ENCODE results near the gene KLHDC1. TPM values are rescaled to one million over a fixed set of nuclear protein-coding genes. Genes with fewer than 3 reads are reported as not detected.

KLHDC1 gene
- total and polyA plus RNA-seq, 9 of the 15 experiments (the other 6 are each of a cell fraction or from before 2014, with no cell fraction given) = 0.08 to 0.41 (median 0.18) TPM

- peak; percentile 71; the same call in 1 of the 2 replicates for TF ChIP-seq MGA (IDR thresholded peaks at IDR 0.05)
- TF ChIP-seq NCOA2 (IDR thresholded peaks at IDR 0.05; ENCODE audit: partially characterized antibody in 2 of 2) = no peak
- TF ChIP-seq FOXK2 (conservative IDR thresholded peaks at IDR 0.05 in 1 of 2, IDR thresholded peaks at IDR 0.05 in 1 of 2; ENCODE audit: low read depth in 2 of 2) = no peak
- TF ChIP-seq ZNF717 (CRISPR knock-in tag; IDR thresholded peaks at IDR 0.05) = no peak
- no peak for TF ChIP-seq ZNF212 (CRISPR knock-in tag; IDR thresholded peaks at IDR 0.05)
- no peak for TF ChIP-seq YBX1 (IDR thresholded peaks at IDR 0.05)
- TF ChIP-seq YY1 (IDR thresholded peaks at IDR 0.05; ENCODE audit: borderline replicate concordance in 1 of 3, control insufficient read depth in 1 of 3, extremely low read depth in 1 of 3, insufficient read depth in 3 of 3, insufficient read length in 1 of 3, insufficient replicate concordance in 2 of 3, low read depth in 1 of 3, low read length in 2 of 3) = peak in 2 of 3 experiments; percentile 64 to 76
- peak; percentile 10 for TF ChIP-seq DACH1 (IDR thresholded peaks at IDR 0.05; ENCODE audit: partially characterized antibody)
- TF ChIP-seq HDAC2 (IDR thresholded peaks at IDR 0.05) = no peak
- no peak for TF ChIP-seq NFE2L1 (tag; IDR thresholded peaks at IDR 0.05; ENCODE audit: borderline replicate concordance, low read depth)
- no peak for TF ChIP-seq ZNF3 (CRISPR knock-in tag; IDR thresholded peaks at IDR 0.05)
- no peak for TF ChIP-seq KHSRP (IDR thresholded peaks at IDR 0.05)
- no peak for TF ChIP-seq FOXP4 (CRISPR knock-in tag; IDR thresholded peaks at IDR 0.05; ENCODE audit: borderline replicate concordance)
- TF ChIP-seq ZKSCAN3 (CRISPR knock-in tag; IDR thresholded peaks at IDR 0.05) = no peak
Observed at GRCh38 chr14:49692811-49693734, at the start of gene KLHDC1 (continued).

All from K562 (cell line).